HEK293 (cell line): ENCODE data around the gene CMIP.

Source experiments
- CTCF ChIA-PET: fragments of 350-600 bp; formaldehyde crosslinking; extraction: SDS; loops from one replicate; lab custom pipeline; 2021; ENCODE audit warnings: antibody characterized with exemption; lab: Yijun Ruan, JAX
- POLR2A ChIA-PET: fragments of 300-600 bp; formaldehyde crosslinking; extraction: SDS; loops from one replicate; lab custom pipeline; 2020; ENCODE audit warnings: antibody characterized with exemption, inconsistent platforms; lab: Yijun Ruan, JAX
- H3K27ac ChIP-seq: fragments of 200-500 bp; sonication (Bioruptor generic); 2 replicates; pipeline ENCODE4 v1.5.1; 2014; ENCODE audit warnings: low read depth, low read length, control low read depth, inconsistent platforms; ENCODE audit errors: extremely low read depth
- H3K36me3 ChIP-seq, 2 experiments: fragments of 200-500 bp in 1 of 2; sonication (Bioruptor generic) in 1 of 2; 1 replicate in 1 of 2; 2 replicates in 1 of 2; pipeline ENCODE4 v1.5.1; 2014 to 2017; ENCODE audit warnings: inconsistent platforms in 2 of 2, low read length in 2 of 2; ENCODE audit not compliant: control insufficient read depth in 2 of 2, insufficient read depth in 1 of 2
- H3K4me1 ChIP-seq: fragments of 200-500 bp; sonication (Bioruptor generic); 2 replicates; pipeline ENCODE4 v1.5.1; 2014; ENCODE audit warnings: mild to moderate bottlenecking, low read length, inconsistent platforms; ENCODE audit not compliant: control insufficient read depth, insufficient read depth
- H3K4me3 ChIP-seq: 2 replicates; pipeline ENCODE4 v1.5.1; 2011; ENCODE audit warnings: low read depth, mild to moderate bottlenecking, control low read depth, low read length, moderate library complexity
- H3K9me3 ChIP-seq: fragments of 200-500 bp; sonication (Bioruptor generic); 2 replicates; pipeline ENCODE4 v1.5.1; 2014; ENCODE audit warnings: low read depth, low read length, inconsistent platforms; ENCODE audit not compliant: control insufficient read depth, insufficient read depth
- BCL11A ChIP-seq: fragments of 450-650 bp; formaldehyde crosslinking; IDR thresholded peaks from 2 replicates; pipeline ENCODE4 v1.5.1; 2016; ENCODE audit warnings: low read depth, missing biosample characterization, missing genetic modification characterization
- GLIS1 ChIP-seq: fragments of 450-650 bp; formaldehyde crosslinking; IDR thresholded peaks from 2 replicates; pipeline ENCODE4 v1.5.1; 2016; ENCODE audit warnings: missing biosample characterization, missing genetic modification characterization
- HOXA7 ChIP-seq: sonication (generic); formaldehyde crosslinking; IDR thresholded peaks from 2 replicates; pipeline ENCODE4 v1.8.1; 2022; ENCODE audit warnings: missing genetic modification reagents, borderline replicate concordance
- OSR2 ChIP-seq: fragments of 450-650 bp; formaldehyde crosslinking; IDR thresholded peaks from 2 replicates; pipeline ENCODE4 v1.5.1; 2016; ENCODE audit warnings: missing biosample characterization, missing genetic modification characterization
- PRDM10 ChIP-seq: fragments of 450-650 bp; formaldehyde crosslinking; IDR thresholded peaks from 2 replicates; pipeline ENCODE4 v1.5.1; 2016; ENCODE audit warnings: missing biosample characterization, missing genetic modification characterization
- PRDM4 ChIP-seq: fragments of 450-650 bp; formaldehyde crosslinking; IDR thresholded peaks from 2 replicates; pipeline ENCODE4 v1.5.1; 2017; ENCODE audit warnings: missing biosample characterization, missing genetic modification characterization
- ZBTB44 ChIP-seq: fragments of 450-650 bp; IDR thresholded peaks from 2 replicates; pipeline ENCODE4 v1.5.1; 2018; ENCODE audit warnings: missing biosample characterization, mild to moderate bottlenecking, missing genetic modification characterization
- ZIC2 ChIP-seq: fragments of 450-650 bp; formaldehyde crosslinking; IDR thresholded peaks from 2 replicates; pipeline ENCODE4 v1.5.1; 2016; ENCODE audit warnings: missing biosample characterization, missing genetic modification characterization
- ZNF302 ChIP-seq: fragments of 450-650 bp; formaldehyde crosslinking; IDR thresholded peaks from 2 replicates; pipeline ENCODE4 v1.5.1; 2016; ENCODE audit warnings: missing biosample characterization, missing genetic modification characterization, low read depth
- ZNF48 ChIP-seq: fragments of 450-650 bp; formaldehyde crosslinking; IDR thresholded peaks from 2 replicates; pipeline ENCODE4 v1.5.1; 2016; ENCODE audit warnings: missing biosample characterization, missing genetic modification characterization
- ZNF600 ChIP-seq: fragments of 450-650 bp; formaldehyde crosslinking; IDR thresholded peaks from 2 replicates; pipeline ENCODE4 v1.5.1; 2016; ENCODE audit warnings: missing biosample characterization, missing genetic modification characterization
- ZNF76 ChIP-seq: fragments of 450-650 bp; formaldehyde crosslinking; IDR thresholded peaks from 2 replicates; pipeline ENCODE4; 2016; ENCODE audit warnings: low read depth, missing biosample characterization, missing genetic modification characterization, borderline replicate concordance
- ZSCAN30 ChIP-seq: fragments of 450-650 bp; IDR thresholded peaks from 2 replicates; pipeline ENCODE4 v1.5.1; 2018; ENCODE audit warnings: missing biosample characterization, mild to moderate bottlenecking, missing genetic modification characterization, moderate library complexity

Gene CMIP

GRCh38 chr16:81536648-81537047, 92.0 kb downstream of the CMIP start:
- TF ChIP-seq BCL11A (tag by site-specific recombination): no peak
- peak; percentile 23; the same call in 1 of the 2 replicates for TF ChIP-seq ZIC2
- no peak overlapping the region for H3K27ac ChIP-seq
- ChIA-PET POLR2A (interaction anchor here (0.6 kb wide), 1 partner anchor 266 kb away, joined by 3 read pairs; no protein-coding TSS in a partner anchor), CTCF (no interaction called here)
- peaks cover 8% of the 10 kb centered on the region; the same call in 1 of the 2 replicates for H3K4me1 ChIP-seq
- no peaks in the 10 kb centered on the region for H3K36me3 ChIP-seq
- no peak overlapping the region for H3K4me3 ChIP-seq
- H3K9me3 ChIP-seq: no peaks in the 10 kb centered on the region

GRCh38 chr16:81537721-81538561, 93.3 kb downstream of the CMIP start:
- Histone ChIP-seq H3K4me3 (no peak overlapping the region), H3K27ac (no peak overlapping the region), H3K9me3 (no peaks in the 10 kb centered on the region)
- POLR2A ChIA-PET: no interaction called here
- TF ChIP-seq HOXA7 (CRISPR knock-in tag) (no peak), ZIC2 (peak; percentile 18; the same call in 1 of the 2 replicates), PRDM4 (tag by site-specific recombination) (0 out of 2 replicates have a peak, but pooled peaks have one; percentile 27), ZNF76 (no peak), OSR2 (peak; percentile 74), ZNF302 (tag by site-specific recombination) (no peak), ZSCAN30 (tag by site-specific recombination) (peak; percentile 89), PRDM10 (tag by site-specific recombination) (peak; percentile 88), ZNF48 (tag by site-specific recombination) (no peak), GLIS1 (tag by site-specific recombination) (peak; percentile 77), ZBTB44 (tag by site-specific recombination) (peak; percentile 19; the same call in 1 of the 2 replicates), ZNF600 (tag by site-specific recombination) (peak; percentile 72)
- TF ChIP-seq, all 188 proteins: peak for 8
- Histone ChIP-seq H3K4me1 (peaks cover 8% of the 10 kb centered on the region; the same call in 1 of the 2 replicates), H3K36me3 (no peaks in the 10 kb centered on the region)
- CTCF ChIA-PET: no interaction called here
